Endometrium (tissue), 2 donors: ENCODE data around the gene GZMH.
"Not testable (repeated sequence)": the region's sequence is repeated elsewhere in the genome, so short reads cannot be mapped to it uniquely, and the experiment has no call there.

Experiments
- FAIRE-seq: peaks from 2 replicates; lab custom pipeline; 2012; peaks lifted over from hg19 to GRCh38; lab: Jason Lieb, UNC
- donor health status: control.
- donor health status: control.

The GZMH gene

GRCh38 chr14:24609655-24610344, at the start of gene GZMH:
TSS of gene GZMH (minus strand) at chr14:24609685. CDS start at chr14:24609613, 72 bp downstream.
- FAIRE-seq, result no peak

GRCh38 chr14:24648361-24648760, 38.9 kb upstream of the GZMH start:
- FAIRE-seq, result not testable (repeated sequence)

GRCh38 chr14:24639905-24640304, 30.4 kb upstream of the GZMH start:
- FAIRE-seq, result no peak

GRCh38 chr14:24639270-24639669, 29.8 kb upstream of the GZMH start:
- FAIRE-seq, result no peak

- no peak for FAIRE-seq
Measured at GRCh38 chr14:24634158-24634557, 24.7 kb upstream of the GZMH start, which contains the start of gene GZMB. TSS of gene GZMB (minus strand) at chr14:24634190. CDS start at chr14:24634160, 30 bp downstream.

GRCh38 chr14:24633353-24633752, 23.9 kb upstream of the GZMH start:
- no peak for FAIRE-seq

- FAIRE-seq, result no peak
Measured at GRCh38 chr14:24632761-24633160, 23.3 kb upstream of the GZMH start.

- no peak for FAIRE-seq
Measured at GRCh38 chr14:24632336-24632735, 22.9 kb upstream of the GZMH start.

- no peak for FAIRE-seq
Measured at GRCh38 chr14:24631749-24632335, 22.4 kb upstream of the GZMH start.

GRCh38 chr14:24630872-24631477, 21.5 kb upstream of the GZMH start:
- FAIRE-seq, result no peak

GRCh38 chr14:24630087-24630871, 20.8 kb upstream of the GZMH start:
- no peak for FAIRE-seq

GRCh38 chr14:24629521-24629920, 20.0 kb upstream of the GZMH start:
- no peak for FAIRE-seq

GRCh38 chr14:24613747-24614146, 4.3 kb upstream of the GZMH start:
- FAIRE-seq, result no peak

GRCh38 chr14:24613241-24613640, 3.8 kb upstream of the GZMH start:
- FAIRE-seq, result no peak

- no peak for FAIRE-seq
Measured at GRCh38 chr14:24612196-24612595, 2.7 kb upstream of the GZMH start.

- no peak for FAIRE-seq
Measured at GRCh38 chr14:24607635-24608514, 1.6 kb downstream of the GZMH start.

GRCh38 chr14:24607081-24607480, 2.4 kb downstream of the GZMH start:
- no peak for FAIRE-seq

GRCh38 chr14:24606297-24606696, 3.2 kb downstream of the GZMH start:
- no peak for FAIRE-seq

- no peak for FAIRE-seq
Measured at GRCh38 chr14:24605435-24606190, 3.9 kb downstream of the GZMH start.

- FAIRE-seq, result no peak
Measured at GRCh38 chr14:24597403-24597802, 12.1 kb downstream of the GZMH start.
